Measurements from ENCODE around the gene DCHS1.

The DCHS1 gene

DNA sequence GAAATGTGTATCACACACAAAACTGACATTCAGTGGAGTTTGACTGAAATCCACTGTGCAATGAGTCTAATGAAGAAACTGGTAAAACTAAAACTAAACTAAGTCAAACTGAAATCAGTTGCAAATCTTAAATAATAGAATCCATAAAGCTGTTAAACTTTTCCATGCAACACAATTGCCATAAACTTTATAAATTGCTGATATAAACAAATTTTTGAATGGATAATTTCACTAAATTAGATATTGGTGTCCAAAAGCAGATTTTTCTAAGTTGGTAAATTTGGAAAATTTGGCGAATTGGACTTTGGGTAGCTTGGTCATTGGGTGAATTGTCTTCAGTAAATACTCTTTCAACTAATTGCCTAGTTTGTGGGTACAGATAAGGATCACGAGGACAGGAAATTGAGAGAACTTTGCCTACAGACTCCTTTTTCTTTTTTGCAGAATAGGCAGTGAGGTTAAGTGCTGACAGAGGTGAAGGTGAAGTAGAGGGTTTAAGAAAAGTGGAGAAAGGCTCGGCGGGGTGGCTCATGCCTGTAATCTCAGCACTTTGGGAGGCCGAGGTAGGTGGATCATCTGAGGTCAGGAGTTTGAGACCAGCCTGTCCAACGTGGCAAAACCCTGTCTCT lies 14.7 kb upstream of the DCHS1 start:
- no peak for DNase-seq

DNA sequence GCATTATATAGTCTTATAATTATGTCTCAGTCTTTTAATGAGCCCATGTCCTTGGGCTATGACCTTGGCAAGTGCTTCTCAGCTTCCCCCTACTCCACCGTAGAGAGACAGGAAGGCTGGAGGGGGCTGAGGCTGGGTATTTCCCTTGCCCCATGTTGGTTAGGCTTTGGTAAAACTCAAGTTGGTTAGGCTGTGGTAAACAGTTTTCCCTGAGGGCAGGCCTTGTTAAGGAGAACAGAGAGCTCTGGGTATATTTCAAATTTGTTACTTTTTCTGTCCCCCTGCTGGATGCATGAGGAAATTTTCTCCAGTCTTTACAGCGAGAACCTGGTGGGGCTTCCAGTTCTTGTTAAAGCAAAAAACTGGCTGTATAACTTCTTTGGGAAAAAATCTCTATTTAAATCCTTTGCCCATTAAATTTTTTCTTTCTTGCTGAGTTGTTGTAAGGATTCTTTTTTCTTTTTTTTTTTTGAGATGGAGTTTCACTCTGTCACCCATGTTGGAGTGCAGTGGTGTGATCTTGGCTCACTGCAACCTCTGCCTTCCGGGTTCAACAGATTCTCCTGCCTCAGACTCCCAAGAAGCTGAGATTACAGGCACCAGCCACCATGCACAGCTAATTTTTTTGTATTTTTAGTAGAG lies 12.2 kb upstream of the DCHS1 start:
- no peak for DNase-seq

DNA sequence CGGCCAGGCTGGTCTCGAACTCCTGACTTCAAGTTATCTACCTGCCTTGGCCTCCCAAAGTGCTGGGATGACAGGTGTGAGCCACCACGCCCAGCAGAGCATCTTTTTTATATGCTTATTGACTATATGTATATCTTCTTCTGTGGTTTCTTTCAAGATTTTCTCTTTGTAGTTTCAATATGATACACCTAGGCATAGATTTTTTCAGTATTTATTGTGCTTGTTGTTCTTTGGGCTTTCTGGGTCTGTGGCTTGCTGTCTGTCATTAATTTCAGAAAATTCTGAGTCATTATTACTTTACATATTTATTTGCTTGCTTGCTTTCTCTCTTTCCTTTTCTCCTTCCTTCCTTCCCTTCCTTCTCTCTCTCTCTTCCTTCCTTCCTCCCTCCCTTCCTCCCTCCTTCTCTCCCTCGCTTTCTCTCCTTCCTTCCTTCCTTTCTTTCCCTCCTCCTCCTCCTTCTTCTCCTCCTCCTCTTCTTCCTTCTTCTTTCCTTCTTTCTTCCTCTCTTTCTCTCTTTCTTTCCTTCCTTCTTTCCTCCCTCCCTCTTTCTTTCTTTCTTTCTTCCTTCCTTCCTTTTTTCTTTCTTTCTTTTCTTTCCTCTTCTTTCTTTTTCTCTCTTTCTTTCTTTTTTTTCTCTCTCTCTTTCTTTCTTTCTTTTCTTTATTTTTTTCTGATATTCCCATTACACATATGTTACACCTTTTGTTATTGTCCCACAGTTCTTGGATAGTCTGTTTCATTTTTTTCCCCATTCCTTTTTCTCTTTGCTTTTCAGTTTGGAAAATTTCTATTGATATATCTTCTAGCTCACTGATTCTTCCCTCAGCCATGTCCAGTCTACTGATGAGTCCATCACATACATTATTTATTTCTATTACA lies 10.9 kb upstream of the DCHS1 start:
- no peak for DNase-seq

GRCh38 chr11:6664551-6664950 lies 8.9 kb upstream of the DCHS1 start:
- DNase-seq, result no peak

DNA sequence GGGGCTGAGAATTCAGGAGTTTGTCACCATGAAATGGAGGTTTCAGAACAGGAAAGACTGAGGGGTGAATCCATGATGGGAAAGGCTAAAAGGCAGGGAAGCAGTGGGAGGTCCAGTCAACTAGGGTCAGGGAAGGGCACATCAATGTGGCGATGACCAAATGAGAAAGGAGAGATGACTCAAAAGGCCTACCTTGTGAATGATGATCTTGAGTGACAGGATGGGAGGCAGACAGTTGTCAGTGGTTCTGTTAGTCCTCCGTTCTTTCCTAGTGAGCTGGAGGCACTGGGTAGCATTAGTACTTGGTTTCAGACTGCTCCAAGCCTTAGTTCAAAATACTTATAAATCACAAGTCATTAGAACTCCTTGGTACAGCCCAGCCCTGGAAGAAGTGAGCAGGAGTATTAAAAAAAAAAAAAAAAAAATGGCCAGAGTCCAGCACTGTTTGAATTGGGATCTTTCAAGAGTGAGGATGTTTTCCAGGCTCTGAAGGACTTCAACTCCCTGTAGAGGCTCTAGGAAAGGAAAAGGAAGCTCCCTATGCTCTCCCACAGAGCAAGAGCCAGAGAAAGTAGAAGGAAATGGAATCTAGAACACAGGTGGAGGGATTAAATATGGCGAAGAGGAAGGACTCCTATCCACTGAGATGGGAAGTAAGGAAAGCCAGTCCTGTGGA lies 8.3 kb upstream of the DCHS1 start:
- DNase-seq, result no peak

- DNase-seq, result no peak
These were observed 5.1 kb upstream of the DCHS1 start for GRCh38 chr11:6660712-6661111.

DNA sequence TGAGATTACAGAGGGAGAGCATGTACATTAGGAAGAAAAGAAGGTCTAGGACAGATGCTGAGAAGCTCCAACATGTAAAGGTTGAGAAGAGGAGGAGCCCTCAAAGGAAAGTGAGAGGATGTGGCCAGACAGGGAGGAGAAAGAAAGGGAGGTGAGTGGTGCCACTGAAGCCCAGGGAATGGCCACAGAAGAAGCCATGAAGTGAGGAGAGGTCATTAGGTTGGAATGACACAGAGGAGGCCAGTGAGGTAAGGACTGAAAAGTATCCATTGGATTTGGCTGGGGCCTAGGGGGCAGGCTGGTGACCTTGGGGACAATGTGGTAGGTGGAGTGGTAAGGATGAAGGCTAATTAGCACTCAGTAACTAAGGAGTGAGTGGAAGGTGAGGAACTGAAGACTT lies 3.0 kb upstream of the DCHS1 start:
- DNase-seq, result no peak

- DNase-seq, result no peak
These were observed 1.7 kb upstream of the DCHS1 start for GRCh38 chr11:6657346-6657745.

DNA sequence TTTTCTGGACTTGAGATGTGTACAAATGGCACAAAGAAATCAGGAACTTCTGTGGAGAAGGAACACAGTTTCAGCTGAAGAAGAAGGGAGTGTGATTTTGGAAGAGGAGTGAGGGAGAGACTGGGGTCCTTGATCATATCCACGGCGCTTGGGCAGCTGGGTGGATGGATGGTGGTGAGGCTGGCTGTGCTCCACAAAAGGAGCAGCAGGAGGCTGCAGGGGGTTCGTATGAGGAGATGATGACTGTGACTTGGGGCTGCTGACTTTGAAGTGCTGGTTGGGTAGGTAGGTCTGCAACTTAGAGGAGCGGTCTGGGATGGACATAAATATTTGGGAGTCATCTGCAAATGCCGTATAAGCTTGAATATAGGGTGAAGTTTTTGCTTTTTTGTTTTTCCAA lies 1.3 kb upstream of the DCHS1 start:
- no peak for DNase-seq

DNA sequence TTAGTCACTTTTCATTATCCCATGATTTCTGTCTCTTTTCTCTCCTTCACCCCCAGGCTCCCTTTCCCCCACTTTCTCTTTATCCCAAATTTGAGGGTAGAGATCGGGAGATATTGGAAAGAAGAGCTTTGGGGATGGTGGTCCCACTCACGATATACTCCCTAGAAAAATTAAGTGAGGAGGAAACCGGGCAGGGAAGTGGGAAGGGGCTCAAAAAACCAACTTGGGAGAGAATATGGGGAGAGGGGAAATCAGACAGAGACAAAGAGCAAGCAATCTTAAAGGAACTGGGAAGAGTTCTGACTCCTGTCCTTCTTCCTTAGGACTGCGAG lies 941 bp upstream of the DCHS1 start:
- DNase-seq, result no peak

DNA sequence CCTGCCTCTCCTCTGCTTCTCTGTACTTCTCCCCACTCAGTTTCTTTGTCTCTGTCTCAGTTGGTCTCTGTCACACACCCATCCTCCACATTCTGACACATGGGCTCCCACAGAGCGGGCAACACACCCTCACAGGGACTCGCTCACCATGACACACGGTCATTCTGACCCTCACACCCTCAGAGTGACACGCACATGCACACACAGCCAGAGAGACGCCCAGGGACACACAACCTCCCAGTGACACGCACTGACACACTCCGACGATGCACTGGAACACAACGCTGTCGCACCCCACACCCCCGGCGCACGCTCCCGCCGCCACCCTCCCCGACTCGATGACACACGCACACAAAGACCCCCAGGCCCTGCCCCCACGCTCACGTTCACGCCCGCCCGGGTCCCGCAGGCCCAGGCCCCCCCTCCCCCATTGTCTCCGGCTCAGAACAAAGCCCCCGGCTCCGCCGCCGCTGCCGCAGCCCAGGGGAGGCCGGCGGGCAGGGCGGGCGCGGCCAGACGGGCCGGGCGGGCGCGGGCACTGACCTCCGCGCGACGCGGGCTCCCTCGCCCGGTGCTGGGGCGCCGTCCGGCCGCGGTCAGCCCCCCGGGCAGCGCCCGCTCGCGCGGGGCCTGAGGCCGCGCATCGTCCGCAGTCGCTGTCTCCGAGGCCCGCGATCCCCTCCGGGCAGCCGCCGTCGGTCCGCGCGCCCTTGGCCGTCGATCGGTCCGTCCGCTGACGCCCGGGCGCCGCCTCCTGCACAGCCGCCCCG lies 404 bp downstream of the DCHS1 start:
- DNase-seq, result no peak

DNA sequence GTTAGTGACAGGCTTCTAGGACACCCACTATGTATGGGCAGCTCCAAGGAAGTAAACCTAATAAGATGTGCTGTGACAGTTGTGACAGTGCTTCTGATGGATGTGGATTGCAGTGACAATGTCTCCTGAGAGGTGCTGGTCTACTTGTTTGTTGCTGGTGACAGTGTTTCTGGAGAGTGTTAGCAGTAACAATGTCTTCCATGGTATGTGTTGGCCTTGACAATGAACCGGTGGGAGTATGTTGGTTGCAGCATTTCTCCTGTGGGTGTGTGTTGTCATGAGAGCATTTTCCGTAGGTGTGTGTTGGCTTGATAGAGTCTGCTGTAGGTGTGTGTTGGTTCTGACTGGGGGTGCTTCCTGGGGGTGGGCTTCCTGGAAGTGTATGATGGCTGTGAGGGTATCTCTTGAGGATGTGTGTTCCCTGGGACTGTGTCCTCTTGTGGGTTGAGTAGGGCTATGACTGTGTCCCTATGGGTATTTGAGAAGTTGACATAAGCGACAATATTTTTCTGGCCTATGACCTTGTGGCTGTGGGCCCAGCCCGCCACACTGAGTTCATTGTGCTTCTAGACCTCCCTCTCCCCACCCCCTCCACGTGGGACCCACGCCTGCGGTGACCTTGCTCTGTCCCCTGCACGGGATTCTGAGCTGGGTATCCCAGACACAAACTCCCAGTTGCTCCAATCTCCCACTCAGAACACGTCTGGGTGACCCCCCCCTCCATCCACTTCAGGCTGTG lies 1.2 kb downstream of the DCHS1 start:
- DNase-seq, result no peak

DNA sequence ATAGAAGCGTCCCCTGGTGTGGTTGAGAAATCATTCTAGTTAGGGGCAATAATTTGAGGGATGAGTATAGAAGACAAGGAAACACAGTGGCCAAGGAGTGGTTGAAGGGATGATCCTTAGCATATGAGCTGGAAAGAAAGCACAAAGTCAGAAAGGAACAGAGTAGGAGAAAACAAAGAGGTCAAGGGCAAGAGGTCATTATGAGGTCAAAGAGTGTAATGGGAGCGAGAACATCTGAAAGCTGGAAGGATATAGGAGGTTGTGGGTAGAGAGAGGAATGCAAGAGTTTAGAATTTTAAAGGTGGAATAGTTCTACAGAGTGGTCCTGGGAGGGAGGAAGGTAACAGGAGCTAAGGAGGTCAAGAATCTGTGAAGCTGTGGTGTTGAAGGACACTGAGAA lies 2.0 kb downstream of the DCHS1 start:
- DNase-seq, result no peak

DNA sequence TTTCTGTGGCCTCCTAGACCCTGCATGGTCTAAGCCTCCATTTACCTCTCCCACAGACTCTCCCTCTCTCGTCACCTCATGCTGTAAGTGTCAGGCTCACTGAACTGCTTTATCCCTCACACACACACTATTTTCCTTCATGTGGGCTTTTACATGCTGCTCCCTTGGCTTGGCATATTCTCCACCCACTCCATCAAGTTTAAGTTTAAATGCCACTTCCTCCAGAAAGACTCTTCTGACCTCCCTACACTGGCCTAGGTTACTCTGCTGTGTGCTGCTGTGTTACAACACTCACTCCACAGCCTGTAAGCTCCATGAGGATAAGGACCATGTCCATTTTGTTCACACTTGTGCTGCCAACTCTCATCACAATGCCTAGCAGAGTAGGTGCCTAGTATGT lies 2.5 kb downstream of the DCHS1 start:
- no peak for DNase-seq

GRCh38 chr11:6652182-6652581 lies 3.4 kb downstream of the DCHS1 start:
- no peak for DNase-seq

GRCh38 chr11:6650980-6651379 lies 4.6 kb downstream of the DCHS1 start:
- no peak for DNase-seq

- no peak for DNase-seq
These were observed 5.5 kb downstream of the DCHS1 start for GRCh38 chr11:6650104-6650503.

GRCh38 chr11:6648501-6648900 lies 7.1 kb downstream of the DCHS1 start:
- DNase-seq, result no peak

DNA sequence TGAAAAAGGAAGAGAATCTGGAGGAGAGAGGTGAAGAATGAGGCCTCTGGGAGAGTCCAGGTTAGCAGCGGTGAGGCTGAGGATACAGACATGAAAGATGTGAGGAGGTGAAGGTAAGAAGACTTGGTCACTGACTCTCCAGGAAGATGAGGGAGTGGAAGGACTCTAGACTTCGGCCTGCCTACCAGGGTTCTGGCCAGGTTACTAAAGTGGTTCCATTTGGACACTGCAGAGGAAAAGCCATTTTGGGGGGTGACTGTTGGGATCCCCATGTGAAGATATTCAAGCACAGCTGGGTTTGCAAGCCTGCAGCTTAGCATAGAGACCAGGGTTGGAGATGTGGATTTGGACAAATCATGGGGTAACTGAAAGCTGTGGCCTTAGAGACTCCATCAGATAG lies 7.8 kb downstream of the DCHS1 start:
- no peak for DNase-seq

GRCh38 chr11:6646918-6647679 lies 8.5 kb downstream of the DCHS1 start:
- DNase-seq, result no peak

DNA sequence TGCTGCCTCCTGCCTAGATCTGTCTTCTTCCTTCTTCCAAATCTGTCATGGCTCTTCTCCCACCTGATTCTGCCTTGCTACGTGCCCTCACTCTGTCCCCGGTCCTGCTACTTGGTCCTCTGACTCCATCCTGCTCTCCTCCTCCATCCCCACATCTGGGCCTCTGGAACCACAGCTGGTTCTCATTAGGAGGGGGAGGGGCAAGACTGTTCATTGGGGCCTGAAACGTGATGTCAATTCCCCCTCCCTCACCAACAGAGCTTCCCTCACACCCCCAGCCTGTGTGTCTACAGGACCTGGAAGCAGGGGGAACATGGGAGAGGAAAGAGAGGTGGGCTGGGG lies 9.1 kb downstream of the DCHS1 start:
- no peak for DNase-seq

DNA sequence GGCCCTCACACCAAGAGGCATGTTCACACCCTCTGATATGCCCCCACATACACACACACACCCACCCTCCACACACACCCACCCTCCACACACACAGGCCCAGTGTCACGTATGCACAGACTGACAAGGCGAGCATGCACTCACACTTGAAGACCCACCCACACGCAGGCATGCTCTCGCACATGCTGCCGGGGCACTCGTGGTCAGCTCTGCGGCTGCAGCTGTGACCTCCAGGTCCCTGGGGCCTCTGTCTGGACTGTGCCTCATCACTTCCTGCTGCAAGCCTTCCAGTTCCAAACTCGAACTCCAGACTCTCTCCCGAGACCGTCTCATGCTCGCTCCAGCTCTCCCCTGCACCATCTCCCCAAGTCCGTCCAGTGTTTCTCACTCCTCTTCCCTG lies 9.5 kb downstream of the DCHS1 start:
- no peak for DNase-seq
